GM18873 (cell line): Measurements from ENCODE around the gene PHACTR3.

ENCODE experiments used
- ATAC-seq: cut with Tn5 transposase; IDR thresholded peaks from one replicate; pipeline ENCODE4 v1.9.1; 2021; ENCODE audit warnings: mild to moderate bottlenecking, moderate library complexity, moderate number of reproducible peaks; ENCODE audit not compliant: unreplicated experiment, low FRiP score

PHACTR3 gene

GRCh38 chr20:59784791-59785668 lies 180.7 kb downstream of the PHACTR3 start:
- ATAC-seq, result no peak

- ATAC-seq, result no peak
Observed at GRCh38 chr20:59785669-59785959, 181.3 kb downstream of the PHACTR3 start.

GRCh38 chr20:59785986-59786795 lies 181.9 kb downstream of the PHACTR3 start:
- ATAC-seq, result no peak

GRCh38 chr20:59786801-59787537 lies 182.6 kb downstream of the PHACTR3 start:
- ATAC-seq, result no peak

- ATAC-seq, result no peak
Observed at GRCh38 chr20:59787538-59787890, 183.2 kb downstream of the PHACTR3 start.

GRCh38 chr20:59788196-59788735 lies 183.9 kb downstream of the PHACTR3 start:
- no peak for ATAC-seq

GRCh38 chr20:59788811-59789397 lies 184.6 kb downstream of the PHACTR3 start:
- ATAC-seq, result no peak

- no peak for ATAC-seq
Observed at GRCh38 chr20:59789686-59790085, 185.3 kb downstream of the PHACTR3 start.

GRCh38 chr20:59790346-59790745 lies 186.0 kb downstream of the PHACTR3 start:
- ATAC-seq, result no peak

GRCh38 chr20:59792300-59792699 lies 188.0 kb downstream of the PHACTR3 start:
- no peak for ATAC-seq

- ATAC-seq, result no peak
Observed at GRCh38 chr20:59794555-59794954, 190.2 kb downstream of the PHACTR3 start.

- ATAC-seq, result no peak
Observed at GRCh38 chr20:59800309-59800708, 196.0 kb downstream of the PHACTR3 start.

- no peak for ATAC-seq
Observed at GRCh38 chr20:59802018-59802417, 197.7 kb downstream of the PHACTR3 start.

GRCh38 chr20:59802471-59803221 lies 198.3 kb downstream of the PHACTR3 start:
- no peak for ATAC-seq

- ATAC-seq, result no peak
Observed at GRCh38 chr20:59804347-59804746, 200.0 kb downstream of the PHACTR3 start.

GRCh38 chr20:59804871-59805665 lies 200.7 kb downstream of the PHACTR3 start:
- no peak for ATAC-seq

GRCh38 chr20:59805786-59806577 lies 201.6 kb downstream of the PHACTR3 start:
- ATAC-seq, result no peak

GRCh38 chr20:59806578-59806975 lies 202.2 kb downstream of the PHACTR3 start:
- no peak for ATAC-seq
